ENCODE measurements around the gene IL1RAPL2.

GRCh38 chrX:104988038-104988437 is 422.0 kb downstream of the IL1RAPL2 start:
- TF ChIP-seq, protein P1, sequence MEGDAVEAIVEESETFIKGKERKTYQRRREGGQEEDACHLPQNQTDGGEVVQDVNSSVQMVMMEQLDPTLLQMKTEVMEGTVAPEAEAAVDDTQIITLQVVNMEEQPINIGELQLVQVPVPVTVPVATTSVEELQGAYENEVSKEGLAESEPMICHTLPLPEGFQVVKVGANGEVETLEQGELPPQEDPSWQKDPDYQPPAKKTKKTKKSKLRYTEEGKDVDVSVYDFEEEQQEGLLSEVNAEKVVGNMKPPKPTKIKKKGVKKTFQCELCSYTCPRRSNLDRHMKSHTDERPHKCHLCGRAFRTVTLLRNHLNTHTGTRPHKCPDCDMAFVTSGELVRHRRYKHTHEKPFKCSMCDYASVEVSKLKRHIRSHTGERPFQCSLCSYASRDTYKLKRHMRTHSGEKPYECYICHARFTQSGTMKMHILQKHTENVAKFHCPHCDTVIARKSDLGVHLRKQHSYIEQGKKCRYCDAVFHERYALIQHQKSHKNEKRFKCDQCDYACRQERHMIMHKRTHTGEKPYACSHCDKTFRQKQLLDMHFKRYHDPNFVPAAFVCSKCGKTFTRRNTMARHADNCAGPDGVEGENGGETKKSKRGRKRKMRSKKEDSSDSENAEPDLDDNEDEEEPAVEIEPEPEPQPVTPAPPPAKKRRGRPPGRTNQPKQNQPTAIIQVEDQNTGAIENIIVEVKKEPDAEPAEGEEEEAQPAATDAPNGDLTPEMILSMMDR (IDR thresholded peaks at IDR 0.05; ENCODE audit: low read depth, low read length), result no peak
- no peak for TF ChIP-seq POLR2A (IDR thresholded peaks at IDR 0.05; ENCODE audit: extremely low read depth, insufficient read length)

Data from NB4 (cell line).